A673 (cell line): Measurements from ENCODE around the gene GAB2. TPM values are rescaled to one million over a fixed set of nuclear protein-coding genes. Genes with fewer than 3 reads are reported as not detected.

Source experiments
- BruUV-seq: library from RNA; stranded (reverse); fragments of 400-500 nt; replicated peaks from 2 replicates; lab custom pipeline; 2021; lab: Mats Ljungman, UMichigan
- CTCF ChIA-PET: fragments of 300-600 bp; sonication (Branson Sonifier 250); formaldehyde crosslinking; loops from one replicate; lab custom pipeline; 2022; ENCODE audit warnings: antibody characterized with exemption; lab: Charles Lee
- POLR2A ChIA-PET: fragments of 300-600 bp; sonication (Branson Sonifier 250); formaldehyde crosslinking; loops from one replicate; lab custom pipeline; 2022; ENCODE audit warnings: antibody characterized with exemption; ENCODE audit not compliant: low non-redundant PET; lab: Charles Lee
- DNase-seq: peaks from one replicate; pipeline ENCODE4 v3.0.0-alpha.2; 2015; ENCODE audit warnings: low spot score
- H3K27ac ChIP-seq: fragments of 200-600 bp; sonication (generic); 2 replicates; pipeline ENCODE4 v1.5.1; 2016; ENCODE audit warnings: mixed run types, low read depth, mild to moderate bottlenecking, mixed read lengths, antibody characterized with exemption, low read length; ENCODE audit not compliant: poor library complexity, severe bottlenecking
- H3K27me3 ChIP-seq: fragments of 200-600 bp; sonication (generic); replicated peaks from 2 replicates; pipeline ENCODE4 v1.6.1; 2017; ENCODE audit warnings: mixed run types, low read depth, mild to moderate bottlenecking, mixed read lengths, antibody characterized with exemption, low read length; ENCODE audit not compliant: insufficient read depth, poor library complexity
- H3K36me3 ChIP-seq: fragments of 200-600 bp; sonication (generic); 2 replicates; pipeline ENCODE4 v1.6.1; 2016; ENCODE audit warnings: mixed run types, mild to moderate bottlenecking, mixed read lengths, antibody characterized with exemption, low read length; ENCODE audit not compliant: insufficient read depth, poor library complexity, severe bottlenecking
- H3K4me1 ChIP-seq: fragments of 200-600 bp; sonication (generic); 2 replicates; pipeline ENCODE4 v1.6.1; 2017; ENCODE audit warnings: mixed run types, mild to moderate bottlenecking, mixed read lengths, antibody characterized with exemption, low read length; ENCODE audit not compliant: insufficient read depth, poor library complexity, severe bottlenecking
- H3K4me3 ChIP-seq: fragments of 200-600 bp; sonication (generic); 2 replicates; pipeline ENCODE4 v1.5.1; 2016; ENCODE audit warnings: low read depth, mixed run types, mild to moderate bottlenecking, mixed read lengths, low read length; ENCODE audit not compliant: poor library complexity, severe bottlenecking
- H3K9me3 ChIP-seq: fragments of 200-600 bp; sonication (generic); 2 replicates; pipeline ENCODE4 v1.6.1; 2016; ENCODE audit warnings: mixed run types, low read depth, mild to moderate bottlenecking, mixed read lengths, antibody characterized with exemption, low read length; ENCODE audit not compliant: poor library complexity, severe bottlenecking
- EZH2 ChIP-seq: fragments of 200-600 bp; sonication (generic); IDR thresholded peaks from 2 replicates; pipeline ENCODE4 v1.6.1; 2017; ENCODE audit warnings: borderline replicate concordance, low read depth, mild to moderate bottlenecking, mixed read lengths, antibody characterized with exemption, low read length; ENCODE audit not compliant: poor library complexity, severe bottlenecking
- intact Hi-C: fragments of 100-400 bp; cut with micrococcal nuclease; formaldehyde crosslinking; loops from one replicate; pipeline ENCODE4 v1.10.0; 2022; ENCODE audit not compliant: unreplicated experiment
- total RNA-seq: library from RNA; stranded (reverse); gene quantifications from 2 replicates; pipeline ENCODE4 v1.2.3, GENCODE V29; 2021
- TF ChIP-seq, protein P1 (sequence below): fragments of 300-800, 200-600 bp; sonication (generic); conservative IDR thresholded peaks from 2 replicates; pipeline ENCODE4 v1.5.1; 2017; ENCODE audit warnings: low read depth, mild to moderate bottlenecking, antibody characterized with exemption, low read length, moderate library complexity, mixed read lengths

GAB2 gene
- total RNA-seq, 1 experiment from 2014 or later = 21.5 TPM

DNA sequence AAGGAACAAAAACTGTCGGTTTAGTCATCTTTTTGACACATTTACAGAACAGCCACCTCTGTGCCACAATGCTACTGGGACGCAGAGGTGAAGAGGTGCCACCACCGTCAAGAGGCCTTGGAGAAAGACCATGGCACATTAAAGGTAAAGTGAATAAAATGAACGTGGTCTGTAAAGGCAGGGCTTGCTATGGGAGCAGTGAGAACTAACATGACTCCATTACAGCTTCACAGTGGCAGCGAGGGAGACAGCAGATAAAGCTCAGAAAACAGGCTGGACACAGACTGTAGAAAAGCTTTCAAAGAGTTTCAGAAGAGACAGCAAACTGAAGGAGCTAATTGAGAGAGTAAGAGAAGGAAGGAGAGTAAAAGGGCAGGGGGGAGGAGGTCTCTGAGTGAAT lies 102.9 kb downstream of the GAB2 start:
- ChIA-PET POLR2A (no interaction called here), CTCF (no interaction called here)
- TF ChIP-seq EZH2 = no peak
- TF ChIP-seq, protein P1, sequence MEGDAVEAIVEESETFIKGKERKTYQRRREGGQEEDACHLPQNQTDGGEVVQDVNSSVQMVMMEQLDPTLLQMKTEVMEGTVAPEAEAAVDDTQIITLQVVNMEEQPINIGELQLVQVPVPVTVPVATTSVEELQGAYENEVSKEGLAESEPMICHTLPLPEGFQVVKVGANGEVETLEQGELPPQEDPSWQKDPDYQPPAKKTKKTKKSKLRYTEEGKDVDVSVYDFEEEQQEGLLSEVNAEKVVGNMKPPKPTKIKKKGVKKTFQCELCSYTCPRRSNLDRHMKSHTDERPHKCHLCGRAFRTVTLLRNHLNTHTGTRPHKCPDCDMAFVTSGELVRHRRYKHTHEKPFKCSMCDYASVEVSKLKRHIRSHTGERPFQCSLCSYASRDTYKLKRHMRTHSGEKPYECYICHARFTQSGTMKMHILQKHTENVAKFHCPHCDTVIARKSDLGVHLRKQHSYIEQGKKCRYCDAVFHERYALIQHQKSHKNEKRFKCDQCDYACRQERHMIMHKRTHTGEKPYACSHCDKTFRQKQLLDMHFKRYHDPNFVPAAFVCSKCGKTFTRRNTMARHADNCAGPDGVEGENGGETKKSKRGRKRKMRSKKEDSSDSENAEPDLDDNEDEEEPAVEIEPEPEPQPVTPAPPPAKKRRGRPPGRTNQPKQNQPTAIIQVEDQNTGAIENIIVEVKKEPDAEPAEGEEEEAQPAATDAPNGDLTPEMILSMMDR = no peak

DNA sequence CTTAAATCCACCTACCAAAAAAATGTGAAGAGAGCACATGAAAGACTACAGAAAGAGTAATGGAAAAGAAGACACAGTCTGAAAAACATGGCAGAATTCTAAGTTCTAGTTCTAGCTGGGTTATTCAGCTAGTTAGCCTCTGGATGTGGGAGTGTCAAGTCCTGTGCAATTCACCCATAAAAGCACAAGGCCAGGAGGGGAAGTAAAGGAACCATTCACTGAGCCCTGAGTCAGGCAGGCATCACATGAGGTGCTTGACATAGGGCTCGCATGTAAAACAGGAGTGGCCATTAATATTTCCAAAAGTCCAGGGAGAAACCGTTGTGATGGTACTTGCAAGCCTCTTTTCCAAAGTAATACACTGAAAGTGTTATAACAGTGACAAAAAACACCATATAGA lies 103.7 kb downstream of the GAB2 start:
- H3K36me3 ChIP-seq = no peaks in the 10 kb centered on the region
- peaks cover 26% of the 10 kb centered on the region for H3K4me1 ChIP-seq
- no peak for DNase-seq
- no peaks in the 10 kb centered on the region for H3K9me3 ChIP-seq
- no peak overlapping the region for H3K27ac ChIP-seq
- POLR2A ChIA-PET = no interaction called here
- no peak overlapping the region for H3K4me3 ChIP-seq
- CTCF ChIA-PET = interaction anchor here (0.6 kb wide), 1 partner anchor 14 kb away, joined by 5 read pairs; no protein-coding TSS in a partner anchor
- no TSS peak for BruUV-seq
- intact Hi-C loops = no loop called here
- no peaks in the 10 kb centered on the region for H3K27me3 ChIP-seq
- no peak for TF ChIP-seq EZH2
- TF ChIP-seq, protein P1 = no peak

More for the DNA sequence above, 102.9 kb downstream of the GAB2 start:
- no peak overlapping the region for H3K27ac ChIP-seq
- no peak for DNase-seq
- no TSS peak for BruUV-seq
- H3K36me3 ChIP-seq = no peaks in the 10 kb centered on the region
- peaks cover 32% of the 10 kb centered on the region for H3K4me1 ChIP-seq
- H3K27me3 ChIP-seq = no peaks in the 10 kb centered on the region
- intact Hi-C loops = no loop called here
- H3K4me3 ChIP-seq = no peak overlapping the region
- H3K9me3 ChIP-seq = no peaks in the 10 kb centered on the region

DNA sequence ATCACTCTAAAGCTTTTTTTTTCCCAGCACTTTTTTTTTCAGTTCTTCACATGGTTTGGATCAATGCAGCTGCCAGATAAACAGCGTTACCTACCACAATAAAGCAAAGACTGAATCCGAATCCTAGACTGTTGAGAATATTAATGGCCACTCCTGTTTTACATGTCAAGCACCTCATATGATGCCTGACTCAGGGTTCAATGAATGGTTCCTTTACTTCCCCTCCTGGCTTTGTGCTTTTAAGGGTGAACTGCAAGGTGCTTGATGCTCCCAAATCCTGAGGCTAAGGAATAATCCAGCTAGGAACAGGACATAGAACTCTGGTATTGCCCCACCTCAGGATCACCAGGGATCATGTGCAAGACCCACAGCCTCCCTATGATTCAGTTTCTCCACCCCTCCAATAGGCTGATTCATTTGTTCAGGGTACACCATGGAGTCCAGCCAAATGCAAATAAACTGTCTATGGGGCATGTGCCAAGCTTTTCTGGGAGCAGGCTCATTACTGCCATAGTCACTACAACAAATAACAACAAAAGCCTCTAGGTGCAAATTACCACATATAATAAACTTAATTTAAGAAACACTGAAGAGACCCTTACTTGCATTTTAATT lies 104.3 kb downstream of the GAB2 start:
- no peaks in the 10 kb centered on the region for H3K9me3 ChIP-seq
- ChIA-PET POLR2A (no interaction called here), CTCF (no interaction called here)
- H3K4me3 ChIP-seq = no peak overlapping the region
- H3K27ac ChIP-seq = no peak overlapping the region
- H3K36me3 ChIP-seq = no peaks in the 10 kb centered on the region
- H3K4me1 ChIP-seq = peaks cover 21% of the 10 kb centered on the region
- no TSS peak for BruUV-seq
- TF ChIP-seq, protein P1 = no peak
- no peak for TF ChIP-seq EZH2
- peak; percentile 41 for DNase-seq
- H3K27me3 ChIP-seq = no peaks in the 10 kb centered on the region
- intact Hi-C loops = no loop called here
